GM19324 (cell line): ENCODE results near the gene CWC25.

Source experiments
- ATAC-seq: cut with Tn5 transposase; IDR thresholded peaks from one replicate; pipeline ENCODE4 v1.9.1; 2021; ENCODE audit warnings: mild to moderate bottlenecking, moderate library complexity; ENCODE audit not compliant: unreplicated experiment, low FRiP score

The CWC25 gene

GRCh38 chr17:38853292-38854219, 28.4 kb upstream of the CWC25 start, which contains the start of gene RPL23:
Gene RPL23, minus strand, starts transcription at chr17:38853721. Its CDS starts 11 bp downstream, at chr17:38853710.
- peak; percentile 89 for ATAC-seq

GRCh38 chr17:38852771-38853291, 27.7 kb upstream of the CWC25 start:
- ATAC-seq, result peak; percentile 2

GRCh38 chr17:38851434-38851833, 26.3 kb upstream of the CWC25 start:
- ATAC-seq, result no peak

DNA sequence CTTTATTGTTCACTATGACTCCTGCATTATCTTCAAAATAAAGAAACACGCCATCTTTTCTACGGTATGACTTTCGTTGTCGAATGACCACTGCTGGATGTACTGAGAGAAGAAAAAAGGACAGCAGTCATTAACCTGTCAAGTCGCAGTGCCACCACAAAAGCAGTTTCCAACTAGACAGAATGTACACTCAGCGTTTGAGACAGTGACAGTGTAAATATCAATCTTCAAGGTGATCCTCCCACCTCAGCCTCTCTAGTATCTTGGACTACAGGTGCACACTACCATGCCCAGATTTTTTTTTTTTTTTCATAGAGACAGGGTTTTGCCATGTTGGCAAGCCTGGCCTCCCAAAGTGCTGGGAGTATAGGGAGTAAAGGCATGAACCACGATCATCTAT, 25.3 kb upstream of the CWC25 start:
- no peak for ATAC-seq

GRCh38 chr17:38848939-38849605, 24.0 kb upstream of the CWC25 start:
- ATAC-seq, result no peak

GRCh38 chr17:38848557-38848891, 23.4 kb upstream of the CWC25 start:
- no peak for ATAC-seq

DNA sequence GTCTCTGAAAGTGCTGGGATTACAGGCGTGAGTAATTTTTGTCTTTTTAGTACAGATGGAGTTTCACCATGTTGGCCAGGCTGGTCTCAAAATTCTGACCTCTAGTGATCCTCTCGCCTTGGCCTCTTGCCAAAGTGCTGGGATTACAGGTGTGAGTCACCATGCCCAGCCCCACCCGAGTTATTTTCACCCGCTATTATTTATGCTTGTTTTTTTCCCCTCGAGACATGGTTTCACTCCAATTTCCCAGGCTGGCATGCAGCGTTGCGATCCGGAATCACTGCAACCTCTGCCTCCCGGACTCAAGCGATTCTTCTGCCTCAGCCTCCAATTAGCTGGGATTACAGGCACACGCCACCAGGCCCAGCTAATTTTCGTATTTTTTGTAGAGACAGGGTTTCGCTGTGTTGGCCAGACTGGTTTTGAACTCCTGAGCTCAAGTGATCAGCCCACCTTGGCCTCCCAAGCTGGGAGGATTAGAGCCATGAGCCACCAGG, 19.2 kb upstream of the CWC25 start:
- ATAC-seq, result no peak

- ATAC-seq, result no peak
Measured at GRCh38 chr17:38825762-38826247, 684 bp upstream of the CWC25 start.

DNA sequence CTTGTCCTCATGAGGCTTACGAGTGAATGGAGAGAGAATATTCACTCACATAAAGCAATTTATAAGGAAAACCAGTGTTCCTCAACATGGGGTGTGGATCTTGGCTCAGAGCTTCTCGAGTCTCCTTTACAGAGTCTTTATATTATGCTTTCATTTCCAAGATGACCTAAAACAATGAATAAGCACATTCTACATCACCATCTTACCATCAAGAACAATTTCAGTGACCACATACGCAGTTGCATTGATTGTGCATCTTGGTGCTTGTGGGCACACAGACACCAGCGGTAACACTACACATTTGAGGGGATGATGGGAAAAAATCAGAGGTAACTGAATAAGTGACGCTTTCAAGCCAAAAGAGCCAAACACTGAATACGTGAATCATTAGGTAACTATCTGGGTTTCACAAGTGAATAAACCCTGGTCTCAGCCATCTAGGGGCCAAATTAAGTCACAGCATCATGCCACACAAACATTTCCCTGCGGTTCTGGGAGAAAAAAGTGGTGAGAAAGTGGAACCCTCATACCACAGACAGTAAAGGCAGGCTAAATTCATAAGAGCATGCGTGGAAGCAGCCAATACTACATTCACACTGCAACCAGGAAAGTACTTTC, 9.4 kb downstream of the CWC25 start:
- no peak for ATAC-seq

- ATAC-seq, result no peak
Measured at GRCh38 chr17:38809828-38810227, 15.3 kb downstream of the CWC25 start.

DNA sequence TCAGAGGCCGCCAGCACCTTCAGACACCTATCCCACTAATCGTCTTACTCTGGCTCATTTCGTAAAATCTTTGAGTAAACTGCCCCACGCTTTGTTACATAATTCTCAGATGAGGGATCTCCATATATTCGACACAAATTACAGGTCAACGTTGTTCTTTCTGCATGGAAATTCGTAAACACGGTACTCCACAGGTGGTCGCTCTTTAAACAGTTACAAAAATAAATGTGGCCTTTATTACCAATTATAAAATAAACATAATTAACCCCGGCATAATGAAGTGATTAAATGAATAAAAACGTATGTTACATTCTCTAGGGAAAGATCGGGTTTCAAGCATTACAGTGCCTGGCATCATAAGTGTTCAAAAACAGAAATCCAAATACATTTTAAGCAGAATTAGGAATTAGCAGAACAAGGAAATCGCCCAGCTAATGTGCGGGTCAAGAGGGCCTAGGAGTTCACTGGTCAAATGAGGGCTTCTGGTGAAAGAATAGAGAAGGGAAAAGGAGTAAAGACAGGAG, 24.8 kb downstream of the CWC25 start:
- no peak for ATAC-seq

- ATAC-seq, result peak; percentile 84
Measured at GRCh38 chr17:38799501-38800236, 25.5 kb downstream of the CWC25 start, which contains the start of gene PIP4K2B. Gene PIP4K2B, minus strand, starts transcription at chr17:38799556. Its CDS starts 132 bp downstream, at chr17:38799424.

DNA sequence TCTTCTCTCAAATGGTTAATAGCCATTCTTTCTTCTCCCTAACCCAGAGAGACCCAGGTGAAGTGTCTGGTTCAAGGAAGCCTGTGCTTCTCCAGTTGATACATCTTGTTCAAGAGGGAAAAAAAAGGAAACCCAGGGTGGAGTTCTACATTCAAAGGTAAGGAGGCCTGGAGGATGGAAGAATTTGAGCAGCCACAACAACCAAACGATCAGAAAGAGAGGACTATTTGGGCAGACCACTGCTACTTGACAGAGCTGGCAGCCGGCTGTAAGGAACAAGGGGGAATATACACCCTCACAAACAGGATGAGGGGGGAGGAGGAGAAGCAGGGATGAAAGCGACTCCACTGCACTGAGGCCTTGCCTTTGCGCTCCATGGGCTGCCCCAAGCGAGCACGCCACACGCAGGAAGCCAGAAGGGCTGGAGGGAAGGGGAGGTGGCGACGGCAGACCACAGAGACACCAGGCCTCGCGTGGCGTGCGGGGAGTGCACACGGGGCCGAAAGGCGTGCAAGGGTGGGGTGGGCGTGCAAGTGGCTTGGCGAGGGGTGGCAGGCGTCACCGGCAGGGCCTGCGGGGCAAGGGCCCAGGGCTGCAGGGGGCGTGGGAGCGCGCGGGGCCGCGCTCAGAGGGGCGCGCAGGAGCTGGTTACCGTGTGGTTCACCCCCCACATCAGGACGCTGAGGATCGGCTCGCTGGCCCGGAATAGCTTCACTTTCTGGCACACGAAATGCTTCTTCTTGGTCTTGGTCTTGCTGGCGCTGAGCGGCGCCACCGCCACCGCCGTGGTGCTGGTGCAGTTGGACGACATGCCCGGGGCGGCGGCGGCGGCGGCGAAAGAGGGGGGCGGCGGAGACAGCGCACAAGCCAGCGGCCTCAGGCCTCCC, 26.3 kb downstream of the CWC25 start:
- ATAC-seq, result no peak

DNA sequence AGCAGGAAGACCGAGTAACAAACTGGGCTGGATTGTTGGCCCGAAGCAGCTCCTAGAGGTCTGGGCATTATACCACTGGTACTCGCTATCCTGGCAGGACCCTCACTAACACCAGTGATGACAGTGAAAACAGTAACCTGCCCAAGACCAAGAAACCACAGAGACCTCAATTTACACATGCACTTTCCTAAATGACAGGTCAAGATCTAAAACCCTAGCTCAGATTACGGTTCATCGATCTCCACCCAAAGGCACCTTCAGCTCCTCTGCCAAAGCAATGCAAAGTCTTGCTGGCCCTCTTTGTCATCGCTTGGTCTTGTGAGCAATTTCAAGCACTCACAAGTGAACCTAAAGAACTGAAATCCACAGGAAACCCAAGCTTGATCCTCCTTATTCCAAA, 27.3 kb downstream of the CWC25 start:
- no peak for ATAC-seq

DNA sequence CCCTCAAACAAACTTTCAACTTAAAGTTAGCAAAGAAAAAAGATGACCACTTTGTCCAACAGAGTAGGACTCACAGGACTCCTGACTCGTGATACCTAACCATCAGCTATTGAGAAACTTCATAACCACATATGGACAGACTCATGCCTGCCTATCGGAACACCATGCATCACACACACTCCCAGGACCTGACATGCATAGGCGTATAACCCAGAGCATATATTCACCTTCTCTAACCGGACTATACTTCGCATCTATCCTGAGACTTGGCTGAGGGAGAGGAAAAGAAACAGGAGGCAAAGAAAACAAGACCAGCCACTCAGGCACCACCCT, 28.0 kb downstream of the CWC25 start:
- ATAC-seq, result no peak

DNA sequence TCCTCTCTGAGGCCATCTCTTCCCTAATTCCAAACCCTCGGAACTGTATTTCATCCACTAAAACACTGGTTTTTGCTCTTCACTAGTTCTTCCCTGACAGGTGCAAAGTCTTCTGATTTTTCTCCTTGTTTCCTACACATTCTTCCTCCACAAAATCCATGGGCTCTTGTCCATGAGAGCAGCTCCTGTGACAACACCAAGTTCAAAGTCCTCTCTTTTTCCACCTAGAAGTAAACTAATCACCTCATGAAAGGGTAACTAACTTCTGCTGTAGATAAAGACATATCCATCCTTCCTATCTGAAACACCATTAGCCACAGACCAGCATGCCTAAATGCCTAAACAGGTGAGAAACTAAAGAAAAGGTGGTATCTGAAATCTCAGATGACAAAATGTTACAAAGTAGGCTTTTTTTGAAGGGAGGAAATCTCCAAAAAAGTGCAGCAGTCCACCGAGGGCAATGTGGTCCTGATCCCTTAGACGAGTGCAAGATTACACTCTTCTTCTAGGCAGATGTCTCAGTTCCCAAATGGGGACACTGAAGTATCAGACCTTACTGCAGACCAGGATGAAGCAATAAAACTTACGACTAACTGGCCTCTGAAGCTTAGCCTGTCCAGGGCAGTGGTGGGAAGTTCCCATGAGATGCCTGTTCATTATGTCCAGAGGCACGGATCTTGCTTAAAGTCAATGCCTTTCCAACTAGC, 28.5 kb downstream of the CWC25 start:
- ATAC-seq, result no peak

- no peak for ATAC-seq
Measured at GRCh38 chr17:38794221-38794620, 30.9 kb downstream of the CWC25 start.

DNA sequence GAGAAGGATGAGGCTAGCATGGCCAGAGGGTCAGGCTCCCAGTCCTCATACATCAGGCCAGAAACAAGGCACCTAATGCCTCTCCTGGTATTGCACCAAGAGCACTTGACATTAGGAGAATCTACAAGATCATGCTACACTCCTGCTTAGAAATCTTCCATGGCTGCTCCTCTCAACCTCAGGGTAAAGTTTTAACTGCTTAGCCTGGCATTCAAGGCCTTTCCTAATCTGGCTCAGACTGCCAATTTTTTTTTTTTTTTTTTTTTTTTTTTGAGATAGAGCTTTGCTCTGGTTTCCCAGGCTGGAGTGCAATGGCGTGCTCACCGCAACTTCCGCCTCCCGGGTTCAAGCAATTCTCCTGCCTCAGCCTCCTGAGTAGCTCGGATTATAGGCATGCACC, 34.0 kb downstream of the CWC25 start:
- ATAC-seq, result no peak
